Keratinocyte (primary cell): Measurements from ENCODE around the gene PHKA2. TPM values are rescaled to one million over a fixed set of nuclear protein-coding genes. Genes with fewer than 3 reads are reported as not detected.

Experiments
- DNase-seq: peaks from one replicate; pipeline ENCODE4 v3.0.0-alpha.2; 2011; ENCODE audit warnings: low read depth, missing footprints, low spot score
- FAIRE-seq: peaks from 2 replicates; lab custom pipeline; 2011; peaks lifted over from hg19 to GRCh38; lab: Jason Lieb, UNC
- H2AFZ ChIP-seq: 2 replicates; pipeline ENCODE4 v1.6.0; 2012; ENCODE audit warnings: low read length, control low read depth, inconsistent platforms; ENCODE audit not compliant: control insufficient read depth
- H3K27ac ChIP-seq: 2 replicates; pipeline ENCODE4 v1.5.1; 2011; ENCODE audit warnings: low read length; ENCODE audit not compliant: control insufficient read depth, insufficient read depth
- H3K27me3 ChIP-seq: 3 replicates; pipeline ENCODE4 v1.6.0; 2011; ENCODE audit warnings: low read length; ENCODE audit not compliant: control insufficient read depth, insufficient read depth; ENCODE audit errors: extremely low read depth
- H3K36me3 ChIP-seq, 2 experiments: 2 replicates in 1 of 2; 3 replicates in 1 of 2; pipeline ENCODE4 v1.5.1; 2011; ENCODE audit warnings: low read length in 2 of 2, mild to moderate bottlenecking in 1 of 2; ENCODE audit not compliant: control insufficient read depth in 2 of 2, insufficient read depth in 2 of 2; ENCODE audit errors: extremely low read depth in 1 of 2
- H3K4me1 ChIP-seq: 3 replicates; pipeline ENCODE4 v1.5.1; 2011; ENCODE audit warnings: low read length; ENCODE audit not compliant: control insufficient read depth, insufficient read depth; ENCODE audit errors: extremely low read depth
- H3K4me2 ChIP-seq: 3 replicates; pipeline ENCODE4 v1.6.0; 2011; ENCODE audit warnings: low read depth, low read length; ENCODE audit not compliant: control insufficient read depth, insufficient read depth; ENCODE audit errors: extremely low read depth
- H3K4me3 ChIP-seq, 3 experiments: fragments of 200-600 bp in 1 of 3; sonication (generic) in 1 of 3; 2 replicates in 2 of 3; 3 replicates in 1 of 3; pipeline ENCODE4 v1.5.1; 2011 to 2016; ENCODE audit warnings: low read length in 3 of 3, mild to moderate bottlenecking in 3 of 3, control low read depth in 2 of 3, inconsistent platforms in 1 of 3, low read depth in 1 of 3, mixed read lengths in 1 of 3, mixed run types in 1 of 3, moderate library complexity in 1 of 3; ENCODE audit not compliant: control insufficient read depth in 2 of 3, insufficient read depth in 2 of 3; ENCODE audit errors: extremely low read depth in 1 of 3
- H3K79me2 ChIP-seq: 2 replicates; pipeline ENCODE4 v1.6.0; 2012; ENCODE audit warnings: low read length; ENCODE audit not compliant: control insufficient read depth, insufficient read depth
- H3K9ac ChIP-seq: 3 replicates; pipeline ENCODE4 v1.6.0; 2011; ENCODE audit warnings: low read length; ENCODE audit not compliant: control insufficient read depth, insufficient read depth; ENCODE audit errors: extremely low read depth
- H3K9me1 ChIP-seq: 3 replicates; pipeline ENCODE4 v1.6.0; 2011; ENCODE audit warnings: low read length; ENCODE audit not compliant: control insufficient read depth, insufficient read depth; ENCODE audit errors: extremely low read depth
- H3K9me3 ChIP-seq: 2 replicates; pipeline ENCODE4 v1.5.1; 2012; ENCODE audit warnings: low read depth, low read length; ENCODE audit not compliant: control insufficient read depth
- H4K20me1 ChIP-seq: 3 replicates; pipeline ENCODE4 v1.6.0; 2011; ENCODE audit warnings: low read length; ENCODE audit not compliant: control insufficient read depth, insufficient read depth; ENCODE audit errors: extremely low read depth
- EZH2 ChIP-seq: IDR thresholded peaks from one replicate; pipeline ENCODE4 v1.6.1; 2012; ENCODE audit warnings: inconsistent platforms, mild to moderate bottlenecking, low read length, moderate library complexity
- dilution Hi-C: fragments of 300-500 bp; cut with MboI; formaldehyde crosslinking; loops from one replicate; pipeline ENCODE4 v1.7.0; 2020; ENCODE audit warnings: low sequenced_read_pairs; ENCODE audit not compliant: extremely low pct_ligation_motif_present
- polyA plus RNA-seq, 5 experiments: library from polyadenylated mRNA; depleted of rRNA in 3 of 5; stranded (reverse) in 3 of 5; stranded (forward) in 1 of 5; unstranded in 1 of 5; fragments of >200 nt; gene quantifications; 1 replicate in 1 of 5; 2 replicates in 3 of 5; 3 replicates in 1 of 5; pipeline versions ENCODE4 v1.2.1 to v1.2.3, GENCODE V29; 2011 to 2012; ENCODE audit warnings: missing spikeins in 2 of 5, low read depth in 1 of 5, low replicate concordance in 1 of 5
- TF ChIP-seq, protein P1 (sequence below), 3 experiments: IDR thresholded peaks in 1 of 3; conservative IDR thresholded peaks in 1 of 3; optimal IDR thresholded peaks in 1 of 3; 2 replicates in 2 of 3; 3 replicates in 1 of 3; pipeline versions ENCODE3 to v1.5.1; 2011; ENCODE audit warnings: low read length in 3 of 3, mild to moderate bottlenecking in 3 of 3, moderate library complexity in 2 of 3, control low read depth in 1 of 3, inconsistent platforms in 1 of 3; ENCODE audit not compliant: insufficient read depth in 2 of 3; ENCODE audit errors: extremely low read depth in 1 of 3

PHKA2 gene
- polyA plus RNA-seq, 1 donor (not counting 4 experiments of a cell fraction or from before 2014, with no cell fraction given): 14.1 TPM

DNA sequence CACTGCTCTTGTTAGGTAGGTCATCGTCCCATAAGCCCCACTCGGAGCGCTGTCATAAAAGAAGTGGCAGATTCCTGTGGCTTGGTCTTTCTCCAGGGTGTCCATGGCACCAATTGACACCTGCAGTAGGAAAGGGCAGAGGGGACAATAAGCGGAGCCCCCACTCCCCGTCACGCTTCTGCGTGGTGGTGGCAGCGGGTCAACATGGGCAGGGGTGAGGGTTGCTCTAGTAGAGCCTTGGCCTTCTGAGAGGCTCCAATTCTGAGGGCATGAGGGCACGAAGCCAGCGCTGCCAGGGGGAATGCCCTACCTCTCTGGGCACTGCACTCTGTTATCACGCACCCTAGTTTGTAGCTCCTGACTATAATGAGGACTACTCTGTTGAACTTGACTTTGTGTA lies 90.4 kb downstream of the PHKA2 start:
- Histone ChIP-seq H3K27me3 (no peaks in the 10 kb centered on the region), H3K9me1 (no peaks in the 10 kb centered on the region), H3K4me1 (peaks cover 17% of the 10 kb centered on the region), H3K9ac (no peak overlapping the region), H3K79me2 (no peaks in the 10 kb centered on the region), H3K4me2 (no peak overlapping the region), H2AFZ (no peak overlapping the region), H3K9me3 (peaks cover 2% of the 10 kb centered on the region), H4K20me1 (no peaks in the 10 kb centered on the region), H3K36me3 (peaks cover 3% of the 10 kb centered on the region in 2 experiments), H3K27ac (no peak overlapping the region), H3K4me3 (no peak overlapping the region)
- TF ChIP-seq, protein P1, sequence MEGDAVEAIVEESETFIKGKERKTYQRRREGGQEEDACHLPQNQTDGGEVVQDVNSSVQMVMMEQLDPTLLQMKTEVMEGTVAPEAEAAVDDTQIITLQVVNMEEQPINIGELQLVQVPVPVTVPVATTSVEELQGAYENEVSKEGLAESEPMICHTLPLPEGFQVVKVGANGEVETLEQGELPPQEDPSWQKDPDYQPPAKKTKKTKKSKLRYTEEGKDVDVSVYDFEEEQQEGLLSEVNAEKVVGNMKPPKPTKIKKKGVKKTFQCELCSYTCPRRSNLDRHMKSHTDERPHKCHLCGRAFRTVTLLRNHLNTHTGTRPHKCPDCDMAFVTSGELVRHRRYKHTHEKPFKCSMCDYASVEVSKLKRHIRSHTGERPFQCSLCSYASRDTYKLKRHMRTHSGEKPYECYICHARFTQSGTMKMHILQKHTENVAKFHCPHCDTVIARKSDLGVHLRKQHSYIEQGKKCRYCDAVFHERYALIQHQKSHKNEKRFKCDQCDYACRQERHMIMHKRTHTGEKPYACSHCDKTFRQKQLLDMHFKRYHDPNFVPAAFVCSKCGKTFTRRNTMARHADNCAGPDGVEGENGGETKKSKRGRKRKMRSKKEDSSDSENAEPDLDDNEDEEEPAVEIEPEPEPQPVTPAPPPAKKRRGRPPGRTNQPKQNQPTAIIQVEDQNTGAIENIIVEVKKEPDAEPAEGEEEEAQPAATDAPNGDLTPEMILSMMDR (optimal IDR thresholded peaks at IDR 0.05 in 1 of 3, IDR thresholded peaks at IDR 0.05 in 1 of 3, conservative IDR thresholded peaks at IDR 0.05 in 1 of 3; ENCODE audit: extremely low read depth in 1 of 3, insufficient read depth in 2 of 3, low read length in 3 of 3): no peak
- no peak for TF ChIP-seq EZH2
- no peak for DNase-seq
- no peak for FAIRE-seq
- dilution Hi-C loops: no loop called here

DNA sequence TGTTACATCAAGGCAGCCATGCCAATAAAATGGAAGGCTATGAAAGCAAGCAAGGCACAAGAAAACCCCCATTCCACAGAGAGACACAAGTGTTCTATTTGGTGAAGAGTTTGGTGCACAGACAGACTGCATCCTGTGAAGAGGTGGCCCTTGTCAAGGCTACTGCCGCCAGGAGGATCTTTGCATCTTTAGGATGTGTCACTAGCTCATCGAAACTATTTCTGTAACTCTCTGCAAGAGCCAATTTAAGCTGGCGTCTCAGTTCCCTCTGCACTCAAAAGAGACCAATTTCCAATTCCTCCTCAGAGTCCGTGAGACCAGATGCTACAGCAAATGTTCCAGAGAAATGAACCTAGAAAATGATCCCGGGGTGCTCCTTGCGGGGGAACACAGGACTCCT lies 91.0 kb downstream of the PHKA2 start:
- dilution Hi-C loops: no loop called here
- Histone ChIP-seq H3K9me1 (no peaks in the 10 kb centered on the region), H4K20me1 (no peaks in the 10 kb centered on the region), H3K36me3 (peaks cover 3% of the 10 kb centered on the region in 2 experiments), H3K27ac (no peak overlapping the region), H3K4me2 (no peak overlapping the region), H3K27me3 (no peaks in the 10 kb centered on the region), H3K9me3 (peaks cover 2% of the 10 kb centered on the region), H3K4me3 (no peak overlapping the region), H3K79me2 (no peaks in the 10 kb centered on the region), H3K9ac (no peak overlapping the region), H2AFZ (no peak overlapping the region), H3K4me1 (peaks cover 17% of the 10 kb centered on the region)
- DNase-seq (no peak), FAIRE-seq (no peak)
- TF ChIP-seq, protein P1 (optimal IDR thresholded peaks at IDR 0.05 in 1 of 3, IDR thresholded peaks at IDR 0.05 in 1 of 3, conservative IDR thresholded peaks at IDR 0.05 in 1 of 3; ENCODE audit: extremely low read depth in 1 of 3, insufficient read depth in 2 of 3, low read length in 3 of 3): no peak
- TF ChIP-seq EZH2: no peak
